Neural progenitor cell (in vitro differentiated cells): Measurements from ENCODE around the gene ELFN1. TPM values are rescaled to one million over a fixed set of nuclear protein-coding genes. Genes with fewer than 3 reads are reported as not detected.

Experiments used
- DNase-seq: peaks from one replicate; pipeline ENCODE4 v3.0.0-alpha.2; 2016; ENCODE audit warnings: low spot score
- H2AFZ ChIP-seq: fragments of 200-600 bp; sonication (generic); replicated peaks from 2 replicates; pipeline ENCODE4 v1.6.1; 2016; ENCODE audit warnings: antibody characterized with exemption
- H3F3A ChIP-seq: fragments of 200-600 bp; sonication (generic); 2 replicates; pipeline ENCODE4 v1.6.1; 2016; ENCODE audit warnings: antibody characterized with exemption, low read depth
- H3K27ac ChIP-seq: fragments of 200-600 bp; sonication (generic); 2 replicates; pipeline ENCODE4 v1.5.1; 2016; ENCODE audit warnings: mild to moderate bottlenecking
- H3K27me3 ChIP-seq: fragments of 200-600 bp; sonication (generic); 2 replicates; pipeline ENCODE4 v1.6.1; 2016; ENCODE audit warnings: mild to moderate bottlenecking, moderate library complexity
- H3K36me3 ChIP-seq: fragments of 200-600 bp; sonication (generic); 2 replicates; pipeline ENCODE4 v1.5.1; 2016
- H3K4me1 ChIP-seq: fragments of 200-600 bp; sonication (generic); 2 replicates; pipeline ENCODE4 v1.6.1; 2016; ENCODE audit warnings: mixed run types
- H3K4me2 ChIP-seq: fragments of 200-600 bp; sonication (generic); 2 replicates; pipeline ENCODE4 v1.6.1; 2016
- H3K4me3 ChIP-seq: fragments of 200-600 bp; sonication (generic); 2 replicates; pipeline ENCODE4 v1.5.1; 2016
- H3K79me2 ChIP-seq: fragments of 200-600 bp; sonication (generic); 2 replicates; pipeline ENCODE4 v1.6.1; 2016; ENCODE audit warnings: low read depth
- H3K9ac ChIP-seq: fragments of 200-600 bp; sonication (generic); 2 replicates; pipeline ENCODE4 v1.6.1; 2016
- H3K9me3 ChIP-seq: fragments of 200-600 bp; sonication (generic); 2 replicates; pipeline ENCODE4 v1.5.1; 2016; ENCODE audit warnings: low read depth
- H4K20me1 ChIP-seq: fragments of 200-600 bp; sonication (generic); 2 replicates; pipeline ENCODE4 v1.6.1; 2016; ENCODE audit warnings: low read depth
- H3K27ac Mint-ChIP-seq: 3 replicates; pipeline ENCODE4 v1.8.0; 2021; ENCODE audit warnings: mixed read lengths
- H3K27me3 Mint-ChIP-seq: 2 replicates; pipeline ENCODE4 v1.8.0; 2022; ENCODE audit warnings: low read depth, mild to moderate bottlenecking, inconsistent platforms, moderate library complexity, mixed read lengths; ENCODE audit not compliant: insufficient read depth
- H3K36me3 Mint-ChIP-seq: 3 replicates; pipeline ENCODE4 v1.8.0; 2021; ENCODE audit warnings: mixed read lengths
- H3K4me1 Mint-ChIP-seq: 3 replicates; pipeline ENCODE4 v1.8.0; 2021; ENCODE audit warnings: mixed read lengths
- H3K4me3 Mint-ChIP-seq: 3 replicates; pipeline ENCODE4 v1.8.0; 2021; ENCODE audit warnings: mild to moderate bottlenecking, moderate library complexity, mixed read lengths
- H3K9me3 Mint-ChIP-seq: 3 replicates; pipeline ENCODE4 v1.8.0; 2020; ENCODE audit warnings: mixed read lengths
- CTCF ChIP-seq: fragments of 200-600 bp; sonication (generic); IDR thresholded peaks from 2 replicates; pipeline ENCODE4 v1.5.1; 2017; ENCODE audit warnings: antibody characterized with exemption, mild to moderate bottlenecking
- EZH2 ChIP-seq: fragments of 200-600 bp; sonication (generic); IDR thresholded peaks from 2 replicates; pipeline ENCODE4 v1.6.1; 2017; ENCODE audit warnings: antibody characterized with exemption, mild to moderate bottlenecking, moderate library complexity
- EZH2phosphoT487 ChIP-seq: fragments of 200-600 bp; sonication (generic); IDR thresholded peaks from 2 replicates; pipeline ENCODE4 v1.6.1; 2017; ENCODE audit warnings: antibody characterized with exemption
- total RNA-seq: library from RNA; depleted of rRNA; stranded (reverse); fragments of >200 nt; gene quantifications from 2 replicates; pipeline ENCODE4 v1.2.3, GENCODE V29; 2015; ENCODE audit warnings: low replicate concordance

The ELFN1 gene
- total RNA-seq, 1 donor from 2014 or later, result 2.2 TPM

- no peaks in the 10 kb centered on the region for H3K27me3 ChIP-seq
- peaks cover 4% of the 10 kb centered on the region for H3K9me3 ChIP-seq
- H3K36me3 ChIP-seq, result no peaks in the 10 kb centered on the region
- TF ChIP-seq EZH2, result no peak
- no peak for TF ChIP-seq EZH2phosphoT487
- TF ChIP-seq CTCF, result no peak
- DNase-seq, result no peak
- no peak overlapping the region for H3K4me3 ChIP-seq
- peaks cover 18% of the 10 kb centered on the region for H3K4me1 Mint-ChIP-seq
- H3K79me2 ChIP-seq, result no peaks in the 10 kb centered on the region
- peaks cover 29% of the 10 kb centered on the region for H3K9me3 Mint-ChIP-seq
- H2AFZ ChIP-seq, result no peak overlapping the region
- H3K4me1 ChIP-seq, result no peaks in the 10 kb centered on the region
- no peak overlapping the region for H3K4me3 Mint-ChIP-seq
- H4K20me1 ChIP-seq, result peaks cover 14% of the 10 kb centered on the region
- no peaks in the 10 kb centered on the region for H3F3A ChIP-seq
- peaks cover 3% of the 10 kb centered on the region for H3K27me3 Mint-ChIP-seq
- peaks cover 20% of the 10 kb centered on the region for H3K36me3 Mint-ChIP-seq
- H3K27ac Mint-ChIP-seq, result no peak overlapping the region
- H3K9ac ChIP-seq, result no peak overlapping the region
- no peak overlapping the region for H3K4me2 ChIP-seq
- H3K27ac ChIP-seq, result no peak overlapping the region
Measured at GRCh38 chr7:1679966-1680730, 10.1 kb downstream of the ELFN1 start.

- H3K79me2 ChIP-seq, result no peaks in the 10 kb centered on the region
- peaks cover 3% of the 10 kb centered on the region for H3K27me3 Mint-ChIP-seq
Measured at GRCh38 chr7:1681581-1681980, 11.5 kb downstream of the ELFN1 start.

GRCh38 chr7:1685000-1685624, 15.0 kb downstream of the ELFN1 start:
- H3K9me3 Mint-ChIP-seq, result peaks cover 37% of the 10 kb centered on the region

More at GRCh38 chr7:1681581-1681980, 11.5 kb downstream of the ELFN1 start:
- Histone ChIP-seq H3K4me1 (no peaks in the 10 kb centered on the region), H2AFZ (no peak overlapping the region), H3K4me3 (no peak overlapping the region), H3F3A (no peaks in the 10 kb centered on the region), H3K9ac (no peak overlapping the region), H3K27me3 (no peaks in the 10 kb centered on the region), H4K20me1 (peaks cover under 1% of the 10 kb centered on the region), H3K9me3 (peaks cover 4% of the 10 kb centered on the region), H3K36me3 (no peaks in the 10 kb centered on the region), H3K27ac (no peak overlapping the region), H3K4me2 (no peak overlapping the region)
- no peak overlapping the region for H3K4me3 Mint-ChIP-seq
- no peak overlapping the region for H3K27ac Mint-ChIP-seq
- H3K9me3 Mint-ChIP-seq, result peaks cover 37% of the 10 kb centered on the region
- TF ChIP-seq CTCF (no peak), EZH2 (no peak), EZH2phosphoT487 (no peak)
- DNase-seq, result no peak
- H3K4me1 Mint-ChIP-seq, result peaks cover 17% of the 10 kb centered on the region
- peaks cover 26% of the 10 kb centered on the region for H3K36me3 Mint-ChIP-seq

More at GRCh38 chr7:1685000-1685624, 15.0 kb downstream of the ELFN1 start:
- H4K20me1 ChIP-seq, result no peaks in the 10 kb centered on the region
- H3K9me3 ChIP-seq, result peaks cover 4% of the 10 kb centered on the region
- H3K4me1 ChIP-seq, result no peaks in the 10 kb centered on the region
- Mint-ChIP-seq H3K4me3 (no peak overlapping the region), H3K36me3 (peaks cover 31% of the 10 kb centered on the region), H3K4me1 (peaks cover 21% of the 10 kb centered on the region), H3K27ac (no peak overlapping the region), H3K27me3 (peaks cover 3% of the 10 kb centered on the region)
- no peaks in the 10 kb centered on the region for H3K27me3 ChIP-seq
- no peak overlapping the region for H3K9ac ChIP-seq
- H3F3A ChIP-seq, result no peaks in the 10 kb centered on the region
- H3K36me3 ChIP-seq, result peaks cover 3% of the 10 kb centered on the region
- no peak overlapping the region for H3K4me2 ChIP-seq
- no peaks in the 10 kb centered on the region for H3K79me2 ChIP-seq
- H3K4me3 ChIP-seq, result no peak overlapping the region
- no peak for DNase-seq
- no peak overlapping the region for H3K27ac ChIP-seq
- TF ChIP-seq CTCF, result no peak
- TF ChIP-seq EZH2, result no peak
- TF ChIP-seq EZH2phosphoT487, result no peak
- no peak overlapping the region for H2AFZ ChIP-seq
